ENCODE results near the gene MEA1.

The MEA1 gene

GRCh38 chr6:43040542-43041257 is 27.0 kb upstream of the MEA1 start:
- no peaks in the 10 kb centered on the region for H3K79me2 ChIP-seq (ENCODE audit: insufficient read depth, low read depth)
- H2AFZ ChIP-seq (ENCODE audit: low read depth), result no peak overlapping the region
- H3K9ac ChIP-seq, result no peak overlapping the region
- no peaks in the 10 kb centered on the region for H3K36me3 ChIP-seq (ENCODE audit: insufficient read depth)
- H3K27ac ChIP-seq, result no peak overlapping the region
- H3K4me2 ChIP-seq, result no peak overlapping the region
- H3K27me3 ChIP-seq (ENCODE audit: insufficient read depth, low read depth), result no peaks in the 10 kb centered on the region
- H4K20me1 ChIP-seq (ENCODE audit: insufficient read depth), result no peaks in the 10 kb centered on the region
- no peak for TF ChIP-seq CTCF (conservative IDR thresholded peaks at IDR 0.05; ENCODE audit: low read depth, low read length)
- H3K4me3 ChIP-seq (IDR thresholded peaks at IDR 0.05; ENCODE audit: insufficient read depth, low read depth, low read length), result no peak overlapping the region
- H3K4me1 ChIP-seq (ENCODE audit: low read depth, poor library complexity, severe bottlenecking), result peaks cover 18% of the 10 kb centered on the region

GRCh38 chr6:43038727-43039126 is 25.0 kb upstream of the MEA1 start:
- no peaks in the 10 kb centered on the region for H3K36me3 ChIP-seq (ENCODE audit: insufficient read depth)
- no peak overlapping the region for H2AFZ ChIP-seq (ENCODE audit: low read depth)
- H3K27me3 ChIP-seq (ENCODE audit: insufficient read depth, low read depth), result no peaks in the 10 kb centered on the region
- peaks cover 18% of the 10 kb centered on the region for H3K4me1 ChIP-seq (ENCODE audit: low read depth, poor library complexity, severe bottlenecking)
- no peak overlapping the region for H3K4me2 ChIP-seq
- no peaks in the 10 kb centered on the region for H4K20me1 ChIP-seq (ENCODE audit: insufficient read depth)
- no peak for TF ChIP-seq CTCF (conservative IDR thresholded peaks at IDR 0.05; ENCODE audit: low read depth, low read length)
- no peak overlapping the region for H3K27ac ChIP-seq
- H3K4me3 ChIP-seq (IDR thresholded peaks at IDR 0.05; ENCODE audit: insufficient read depth, low read depth, low read length), result no peak overlapping the region
- no peak overlapping the region for H3K9ac ChIP-seq
- H3K79me2 ChIP-seq (ENCODE audit: insufficient read depth, low read depth), result no peaks in the 10 kb centered on the region

GRCh38 chr6:43037706-43038105 is 24.0 kb upstream of the MEA1 start:
- Histone ChIP-seq H3K36me3 (ENCODE audit: insufficient read depth) (no peaks in the 10 kb centered on the region), H3K9ac (no peak overlapping the region), H3K27ac (no peak overlapping the region), H4K20me1 (ENCODE audit: insufficient read depth) (no peaks in the 10 kb centered on the region), H3K4me3 (IDR thresholded peaks at IDR 0.05; ENCODE audit: insufficient read depth, low read depth, low read length) (no peak overlapping the region), H2AFZ (ENCODE audit: low read depth) (no peak overlapping the region), H3K4me1 (ENCODE audit: low read depth, poor library complexity, severe bottlenecking) (peaks cover 18% of the 10 kb centered on the region), H3K27me3 (ENCODE audit: insufficient read depth, low read depth) (no peaks in the 10 kb centered on the region), H3K79me2 (ENCODE audit: insufficient read depth, low read depth) (no peaks in the 10 kb centered on the region), H3K4me2 (no peak overlapping the region)
- TF ChIP-seq CTCF (conservative IDR thresholded peaks at IDR 0.05; ENCODE audit: low read depth, low read length), result no peak

GRCh38 chr6:43037197-43037596 is 23.5 kb upstream of the MEA1 start:
- H3K9ac ChIP-seq, result no peak overlapping the region
- no peaks in the 10 kb centered on the region for H3K79me2 ChIP-seq (ENCODE audit: insufficient read depth, low read depth)
- peaks cover 18% of the 10 kb centered on the region for H3K4me1 ChIP-seq (ENCODE audit: low read depth, poor library complexity, severe bottlenecking)
- H3K4me2 ChIP-seq, result no peak overlapping the region
- no peak overlapping the region for H2AFZ ChIP-seq (ENCODE audit: low read depth)
- no peak overlapping the region for H3K27ac ChIP-seq
- no peak overlapping the region for H3K4me3 ChIP-seq (IDR thresholded peaks at IDR 0.05; ENCODE audit: insufficient read depth, low read depth, low read length)
- H3K36me3 ChIP-seq (ENCODE audit: insufficient read depth), result no peaks in the 10 kb centered on the region
- no peaks in the 10 kb centered on the region for H3K27me3 ChIP-seq (ENCODE audit: insufficient read depth, low read depth)
- TF ChIP-seq CTCF (conservative IDR thresholded peaks at IDR 0.05; ENCODE audit: low read depth, low read length), result no peak
- no peaks in the 10 kb centered on the region for H4K20me1 ChIP-seq (ENCODE audit: insufficient read depth)

All from KMS-11 (cell line).